Measurements from ENCODE around the gene FAM120AOS. TPM values are rescaled to one million over a fixed set of nuclear protein-coding genes. Genes with fewer than 3 reads are reported as not detected.

Gene FAM120AOS
- total and polyA plus RNA-seq, 7 experiments from 2014 or later, result 36.7 to 62.1 (median 47.2) TPM

DNA sequence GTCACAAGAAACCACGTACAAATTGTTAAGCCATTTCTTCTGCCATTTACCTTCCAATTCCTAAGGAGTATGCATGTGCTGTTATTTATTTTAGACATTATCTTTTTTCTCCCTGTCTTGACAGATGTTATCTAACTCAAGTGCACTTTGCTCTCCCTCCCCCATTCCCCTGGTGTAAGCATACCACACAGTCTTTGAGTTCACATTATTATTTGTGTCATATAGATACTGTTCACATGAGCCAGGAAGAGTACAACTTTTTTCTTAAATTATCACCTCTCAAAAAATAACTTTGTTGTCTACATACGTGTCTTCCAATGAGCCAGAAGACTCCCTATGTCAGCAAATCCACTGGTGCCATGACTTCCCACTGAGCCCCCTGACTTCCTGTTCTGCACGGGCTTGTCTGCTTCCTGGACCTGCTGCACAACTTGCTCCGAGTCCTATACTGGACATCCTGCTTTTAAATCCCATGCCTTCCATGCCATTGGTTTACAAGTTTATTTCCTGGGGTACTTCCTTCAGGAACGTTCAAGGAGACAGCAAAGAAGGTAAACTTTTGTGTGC is 21.8 kb downstream of the FAM120AOS start:
- Histone ChIP-seq H3K27ac (ENCODE audit: low read depth, low read length) (no peak overlapping the region), H3K27me3 (ENCODE audit: control insufficient read depth in 2 of 2, insufficient read depth in 2 of 2, low read length in 2 of 2) (no peaks in the 10 kb centered on the region), H3K4me3 (ENCODE audit: low read length) (no peak overlapping the region), H3K4me1 (ENCODE audit: control insufficient read depth in 2 of 2, insufficient read depth in 2 of 2, low read length in 2 of 2) (no peaks in the 10 kb centered on the region), H3K36me3 (ENCODE audit: control insufficient read depth in 2 of 3, insufficient read depth in 3 of 3, low read length in 3 of 3) (no peaks in the 10 kb centered on the region), H3K9me3 (ENCODE audit: control insufficient read depth in 2 of 3, low read length in 3 of 3) (no peaks in the 10 kb centered on the region)
- Mint-ChIP-seq H3K27ac (no peak overlapping the region), H3K36me3 (peaks cover 0 to 10% (median 7%) of the 10 kb centered on the region in 5 donors), H3K4me1 (peaks cover 0 to 7% (median 0%) of the 10 kb centered on the region in 7 donors), H3K4me3 (no peak overlapping the region), H3K9me3 (peaks cover 0 to 5% (median 0%) of the 10 kb centered on the region in 11 donors), H3K27me3 (peaks cover 5 to 14% (median 10%) of the 10 kb centered on the region in 5 donors)
- intact Hi-C loops (cut with micrococcal nuclease), result no loop called here
- ATAC-seq (no peak), DNase-seq (no peak)
- CTCF ChIA-PET, result no interaction called here
- POLR2A ChIA-PET, result no interaction called here

DNA sequence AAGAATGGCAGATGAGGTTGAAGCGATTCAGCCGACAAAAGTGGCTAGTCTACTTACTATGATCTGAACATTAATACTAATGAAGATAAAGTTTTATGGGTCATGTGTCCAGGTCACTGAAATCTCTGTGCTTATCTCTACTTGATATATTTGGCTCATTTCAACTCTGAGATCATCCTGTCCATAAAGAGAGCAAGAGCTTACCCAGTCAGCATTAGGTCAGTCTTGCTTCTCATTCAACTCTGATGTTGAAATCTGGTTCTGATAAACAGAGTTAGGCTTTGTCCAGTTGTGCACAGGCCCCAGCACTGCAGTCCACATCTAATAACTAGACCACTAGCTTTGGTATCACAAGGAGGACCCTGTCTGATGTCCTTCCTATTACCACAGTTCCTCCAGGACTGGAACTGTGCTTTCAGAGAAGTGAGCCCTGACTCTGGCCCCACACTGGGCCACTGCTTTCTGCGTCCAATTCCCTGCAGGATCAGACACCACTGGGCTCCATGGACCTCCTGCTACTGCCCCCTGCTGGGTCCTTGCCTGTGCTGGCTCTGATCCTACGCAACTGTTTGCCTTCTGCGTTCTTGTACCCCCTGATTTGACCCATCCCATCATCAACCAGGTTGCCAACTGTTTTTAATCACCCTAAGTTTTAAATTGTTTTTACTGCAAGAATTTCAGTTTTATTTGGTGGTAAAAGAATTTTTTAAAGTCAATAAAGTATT is 25.6 kb downstream of the FAM120AOS start:
- H3K4me1 Mint-ChIP-seq, result peaks cover 0 to 7% (median 0%) of the 10 kb centered on the region in 7 donors
- H3K27me3 ChIP-seq (ENCODE audit: control insufficient read depth in 2 of 2, insufficient read depth in 2 of 2, low read length in 2 of 2), result no peaks in the 10 kb centered on the region
- no peaks in the 10 kb centered on the region for H3K9me3 ChIP-seq (ENCODE audit: control insufficient read depth in 2 of 3, low read length in 3 of 3)
- no peak overlapping the region for H3K27ac ChIP-seq (ENCODE audit: low read depth, low read length)
- CTCF ChIA-PET, result no interaction called here
- H3K27ac Mint-ChIP-seq, result no peak overlapping the region
- H3K36me3 Mint-ChIP-seq, result peaks cover 0 to 5% (median 4%) of the 10 kb centered on the region in 5 donors
- H3K9me3 Mint-ChIP-seq, result peaks cover 0 to 8% (median 3%) of the 10 kb centered on the region in 11 donors
- no peak overlapping the region for H3K4me3 Mint-ChIP-seq
- H3K36me3 ChIP-seq (ENCODE audit: control insufficient read depth in 2 of 3, insufficient read depth in 3 of 3, low read length in 3 of 3), result no peaks in the 10 kb centered on the region
- H3K4me3 ChIP-seq (ENCODE audit: low read length), result no peak overlapping the region
- intact Hi-C loops (cut with micrococcal nuclease), result no loop called here
- H3K4me1 ChIP-seq (ENCODE audit: control insufficient read depth in 2 of 2, insufficient read depth in 2 of 2, low read length in 2 of 2), result no peaks in the 10 kb centered on the region
- POLR2A ChIA-PET, result no interaction called here
- peaks cover 5 to 35% (median 27%) of the 10 kb centered on the region in 5 donors for H3K27me3 Mint-ChIP-seq
- ATAC-seq (no peak), DNase-seq (no peak)

DNA sequence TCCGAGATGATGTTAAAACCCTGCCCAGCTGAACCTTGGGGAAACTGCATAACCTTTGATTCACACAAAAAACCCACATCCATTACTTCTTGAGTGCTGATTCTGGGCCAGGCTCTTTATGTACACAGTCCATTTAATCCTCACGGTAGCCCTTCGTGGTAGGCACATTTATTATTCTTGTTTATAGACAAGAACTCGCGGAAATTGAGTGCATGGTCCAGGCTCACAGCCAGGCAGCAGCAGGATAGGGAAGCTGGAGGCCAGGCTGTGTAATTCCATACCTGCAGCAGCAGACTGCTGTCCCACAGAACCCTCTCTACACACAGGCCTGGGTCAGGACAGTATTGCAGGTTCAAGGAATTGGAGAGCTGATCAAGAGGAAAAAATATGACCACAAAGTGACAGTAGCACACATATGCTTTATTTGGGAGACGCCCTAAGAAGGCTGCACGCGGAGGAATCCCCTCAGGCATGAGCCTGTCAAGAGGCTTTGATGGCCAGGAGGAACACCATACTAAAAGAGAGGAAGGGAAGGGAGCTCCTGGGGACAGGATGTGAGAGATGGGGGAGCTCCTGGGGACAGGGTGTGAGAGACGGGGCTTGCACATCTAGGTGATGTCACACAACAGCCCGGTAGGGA is 30.3 kb downstream of the FAM120AOS start:
- H3K27ac ChIP-seq (ENCODE audit: low read depth, low read length), result no peak overlapping the region
- Mint-ChIP-seq H3K27me3 (peaks cover 12 to 32% (median 26%) of the 10 kb centered on the region in 5 donors), H3K4me3 (no peak overlapping the region), H3K4me1 (no peaks in the 10 kb centered on the region), H3K9me3 (peaks cover 0 to 36% (median 11%) of the 10 kb centered on the region in 11 donors), H3K27ac (no peak overlapping the region), H3K36me3 (peaks cover 4 to 13% (median 6%) of the 10 kb centered on the region in 5 donors)
- POLR2A ChIA-PET, result no interaction called here
- H3K4me3 ChIP-seq (ENCODE audit: low read length), result no peak overlapping the region
- ATAC-seq (no peak), DNase-seq (no peak)
- peaks cover 0 to 13% (median 0%) of the 10 kb centered on the region in 3 experiments for H3K9me3 ChIP-seq (ENCODE audit: control insufficient read depth in 2 of 3, low read length in 3 of 3)
- CTCF ChIA-PET, result no interaction called here
- H3K27me3 ChIP-seq (ENCODE audit: control insufficient read depth in 2 of 2, insufficient read depth in 2 of 2, low read length in 2 of 2), result no peaks in the 10 kb centered on the region
- intact Hi-C loops (cut with micrococcal nuclease), result no loop called here
- no peaks in the 10 kb centered on the region for H3K36me3 ChIP-seq (ENCODE audit: control insufficient read depth in 2 of 3, insufficient read depth in 3 of 3, low read length in 3 of 3)
- H3K4me1 ChIP-seq (ENCODE audit: control insufficient read depth in 2 of 2, insufficient read depth in 2 of 2, low read length in 2 of 2), result no peaks in the 10 kb centered on the region

DNA sequence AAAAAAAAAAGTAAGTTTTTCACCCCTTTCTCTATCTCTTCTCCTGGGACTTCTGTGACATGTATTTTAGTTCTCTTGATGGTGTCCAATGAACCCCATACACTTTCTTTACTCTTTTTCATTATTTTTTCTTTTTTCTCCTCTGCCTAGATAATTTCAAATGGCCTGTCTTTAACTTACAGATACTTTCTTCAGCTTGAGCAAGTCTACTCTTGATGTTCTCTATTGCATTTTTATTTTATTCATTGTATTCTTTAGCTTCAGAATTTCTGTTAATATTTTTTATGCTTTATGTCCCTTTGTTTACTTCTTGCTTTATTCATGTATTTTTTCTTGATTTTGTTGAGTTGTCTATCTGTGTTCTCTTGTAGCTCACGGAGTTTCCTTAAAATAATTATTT is 34.4 kb downstream of the FAM120AOS start:
- intact Hi-C loops (cut with micrococcal nuclease), result no loop called here
- H3K27me3 Mint-ChIP-seq, result peaks cover 12 to 30% (median 20%) of the 10 kb centered on the region in 5 donors
- POLR2A ChIA-PET, result no interaction called here

DNA sequence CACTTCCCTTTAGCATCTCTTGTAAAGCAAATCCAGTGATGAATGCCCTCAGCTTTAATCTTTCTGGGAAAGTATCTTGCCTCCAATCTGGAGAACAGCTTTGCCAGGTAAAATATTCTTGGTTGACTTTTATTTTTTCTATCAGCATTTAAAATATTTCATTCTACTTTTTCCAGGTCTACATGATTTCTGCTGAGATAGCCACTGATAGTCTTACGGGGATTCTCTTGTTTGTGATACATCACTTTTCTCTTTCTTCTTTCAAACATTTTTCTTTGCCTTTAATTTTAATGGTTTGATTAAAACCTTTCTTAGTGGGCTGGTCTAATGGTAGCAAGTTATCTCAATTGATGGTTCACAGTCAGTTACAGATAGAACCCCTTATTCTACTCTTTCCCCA is 35.8 kb downstream of the FAM120AOS start:
- peaks cover 0 to 20% (median 0%) of the 10 kb centered on the region in 3 experiments for H3K9me3 ChIP-seq (ENCODE audit: control insufficient read depth in 2 of 3, low read length in 3 of 3)
- Mint-ChIP-seq H3K4me3 (no peak overlapping the region), H3K9me3 (peaks cover 0 to 36% (median 17%) of the 10 kb centered on the region in 11 donors), H3K27me3 (peaks cover 14 to 29% (median 24%) of the 10 kb centered on the region in 5 donors), H3K4me1 (peaks cover 0 to 1% (median 0%) of the 10 kb centered on the region in 7 donors), H3K36me3 (peaks cover 0 to 8% (median 7%) of the 10 kb centered on the region in 5 donors), H3K27ac (no peak overlapping the region)
- no peak for ATAC-seq
- no peak overlapping the region for H3K27ac ChIP-seq (ENCODE audit: low read depth, low read length)
- ChIA-PET POLR2A (no interaction called here), CTCF (no interaction called here)
- no peak overlapping the region for H3K4me3 ChIP-seq (ENCODE audit: low read length)
- no peaks in the 10 kb centered on the region for H3K27me3 ChIP-seq (ENCODE audit: control insufficient read depth in 2 of 2, insufficient read depth in 2 of 2, low read length in 2 of 2)
- no peaks in the 10 kb centered on the region for H3K36me3 ChIP-seq (ENCODE audit: control insufficient read depth in 2 of 3, insufficient read depth in 3 of 3, low read length in 3 of 3)
- no peaks in the 10 kb centered on the region for H3K4me1 ChIP-seq (ENCODE audit: control insufficient read depth in 2 of 2, insufficient read depth in 2 of 2, low read length in 2 of 2)
- intact Hi-C loops (cut with micrococcal nuclease), result no loop called here
- DNase-seq, result no peak

More for the DNA sequence above, 34.4 kb downstream of the FAM120AOS start:
- Mint-ChIP-seq H3K4me3 (no peak overlapping the region), H3K9me3 (peaks cover 0 to 36% (median 17%) of the 10 kb centered on the region in 11 donors), H3K36me3 (peaks cover 0 to 8% (median 7%) of the 10 kb centered on the region in 5 donors), H3K4me1 (peaks cover 0 to 1% (median 0%) of the 10 kb centered on the region in 7 donors), H3K27ac (no peak overlapping the region)
- H3K9me3 ChIP-seq (ENCODE audit: control insufficient read depth in 2 of 3, low read length in 3 of 3), result peaks cover 0 to 20% (median 0%) of the 10 kb centered on the region in 3 experiments
- H3K36me3 ChIP-seq (ENCODE audit: control insufficient read depth in 2 of 3, insufficient read depth in 3 of 3, low read length in 3 of 3), result no peaks in the 10 kb centered on the region
- no peak overlapping the region for H3K27ac ChIP-seq (ENCODE audit: low read depth, low read length)
- CTCF ChIA-PET, result no interaction called here
- H3K27me3 ChIP-seq (ENCODE audit: control insufficient read depth in 2 of 2, insufficient read depth in 2 of 2, low read length in 2 of 2), result no peaks in the 10 kb centered on the region
- H3K4me1 ChIP-seq (ENCODE audit: control insufficient read depth in 2 of 2, insufficient read depth in 2 of 2, low read length in 2 of 2), result no peaks in the 10 kb centered on the region
- no peak overlapping the region for H3K4me3 ChIP-seq (ENCODE audit: low read length)
- no peak for DNase-seq
- ATAC-seq, result no peak

DNA sequence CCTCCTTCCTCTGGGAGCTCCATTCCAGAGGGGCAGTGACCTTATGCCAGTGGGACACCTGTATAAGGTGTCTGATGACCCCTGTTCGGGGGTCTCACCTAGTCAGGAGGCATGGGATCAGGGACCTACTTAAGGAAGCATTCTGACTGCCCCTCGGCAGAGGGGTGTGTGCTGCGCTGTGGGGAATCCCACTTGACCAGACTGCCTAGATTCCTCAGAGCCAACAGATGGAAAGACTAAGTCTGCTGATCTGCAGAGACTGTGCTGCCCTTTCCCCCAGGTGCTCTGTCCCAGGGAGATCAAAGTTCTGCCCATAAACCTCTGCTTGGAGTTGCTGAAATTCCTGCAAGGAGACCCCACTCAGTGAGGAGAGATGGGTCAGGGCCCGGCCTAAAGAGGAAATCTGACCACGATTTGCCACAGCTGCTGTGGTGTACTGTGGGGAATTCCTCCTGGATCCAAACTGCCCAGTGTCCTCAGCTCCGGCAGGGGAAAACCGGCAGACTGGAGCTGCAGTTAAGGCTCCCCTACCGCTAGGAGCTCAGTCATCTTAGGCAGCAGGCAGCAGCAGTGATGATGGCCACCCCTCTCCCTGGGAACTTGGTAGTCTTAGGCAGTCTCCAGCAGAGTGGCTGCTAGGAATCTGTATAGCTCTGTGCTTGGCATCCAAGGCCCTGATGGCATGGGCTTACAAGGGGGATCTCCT is 36.7 kb downstream of the FAM120AOS start:
- Mint-ChIP-seq H3K27me3 (peaks cover 14 to 35% (median 29%) of the 10 kb centered on the region in 5 donors), H3K9me3 (peaks cover 0 to 36% (median 17%) of the 10 kb centered on the region in 11 donors), H3K4me3 (no peak overlapping the region), H3K4me1 (peaks cover 0 to 1% (median 0%) of the 10 kb centered on the region in 7 donors), H3K36me3 (peaks cover 0 to 8% (median 7%) of the 10 kb centered on the region in 5 donors), H3K27ac (no peak overlapping the region)
- ChIA-PET CTCF (no interaction called here), POLR2A (no interaction called here)
- DNase-seq (no peak), ATAC-seq (no peak)
- Histone ChIP-seq H3K4me1 (ENCODE audit: control insufficient read depth in 2 of 2, insufficient read depth in 2 of 2, low read length in 2 of 2) (no peaks in the 10 kb centered on the region), H3K9me3 (ENCODE audit: control insufficient read depth in 2 of 3, low read length in 3 of 3) (peaks cover 0 to 20% (median 0%) of the 10 kb centered on the region in 3 experiments), H3K36me3 (ENCODE audit: control insufficient read depth in 2 of 3, insufficient read depth in 3 of 3, low read length in 3 of 3) (no peaks in the 10 kb centered on the region), H3K27me3 (ENCODE audit: control insufficient read depth in 2 of 2, insufficient read depth in 2 of 2, low read length in 2 of 2) (no peaks in the 10 kb centered on the region), H3K4me3 (ENCODE audit: low read length) (no peak overlapping the region), H3K27ac (ENCODE audit: low read depth, low read length) (no peak overlapping the region)
- intact Hi-C loops (cut with micrococcal nuclease), result no loop called here

All from naive thymus-derived CD4-positive, alpha-beta T cell (primary cell).